HepG2 (cell line): ENCODE results near the gene ZNF765. TPM values are rescaled to one million over a fixed set of nuclear protein-coding genes. Genes with fewer than 3 reads are reported as not detected.

ENCODE experiments used
- ARID4A ChIP-seq: sonication (generic); formaldehyde crosslinking; IDR thresholded peaks from 2 replicates; pipeline ENCODE4 v1.5.0; 2020; ENCODE audit warnings: mild to moderate bottlenecking, missing genetic modification reagents, borderline replicate concordance
- ELK4 ChIP-seq: sonication (generic); formaldehyde crosslinking; IDR thresholded peaks from 2 replicates; pipeline ENCODE4 v1.9.0; 2021; ENCODE audit warnings: missing genetic modification reagents, borderline replicate concordance
- ERF ChIP-seq: IDR thresholded peaks from 2 replicates; pipeline ENCODE4 v1.6.1; 2018; ENCODE audit warnings: missing biosample characterization, missing genetic modification reagents
- FOXJ3 ChIP-seq: sonication (generic); formaldehyde crosslinking; IDR thresholded peaks from 2 replicates; pipeline ENCODE4 v1.4.0; 2020; ENCODE audit warnings: missing genetic modification reagents, mild to moderate bottlenecking, borderline replicate concordance
- KLF16 ChIP-seq, 2 experiments: sonication (generic) in 1 of 2; formaldehyde crosslinking in 1 of 2; IDR thresholded peaks; 2 replicates each; pipeline versions ENCODE4 v1.6.1 to v1.8.0; 2016 to 2023; ENCODE audit warnings: missing genetic modification reagents in 2 of 2, missing compliant biosample characterization in 1 of 2
- LCORL ChIP-seq, 2 experiments: fragments of 450-650 bp in 1 of 2; sonication (generic) in 1 of 2; formaldehyde crosslinking in 1 of 2; IDR thresholded peaks; 2 replicates each; pipeline versions ENCODE4 v1.5.0 to v1.6.1; 2017 to 2020; ENCODE audit warnings: antibody characterized with exemption in 1 of 2, missing genetic modification reagents in 1 of 2
- NR2C2 ChIP-seq: sonication (generic); formaldehyde crosslinking; IDR thresholded peaks from 2 replicates; pipeline ENCODE4 v1.4.0; 2020; ENCODE audit warnings: missing genetic modification reagents, mild to moderate bottlenecking, moderate library complexity, borderline replicate concordance
- NRL ChIP-seq: sonication (generic); formaldehyde crosslinking; IDR thresholded peaks from 2 replicates; pipeline ENCODE4 v1.5.0; 2020; ENCODE audit warnings: missing genetic modification reagents, mild to moderate bottlenecking, moderate library complexity, borderline replicate concordance
- PHF20 ChIP-seq: sonication (generic); formaldehyde crosslinking; IDR thresholded peaks from 2 replicates; pipeline ENCODE4 v1.5.0; 2020; ENCODE audit warnings: mild to moderate bottlenecking, missing genetic modification reagents
- RBFOX2 ChIP-seq: fragments of 200-400 bp; formaldehyde crosslinking; IDR thresholded peaks from 2 replicates; pipeline ENCODE4 v1.6.1; 2017; ENCODE audit warnings: low read depth, mild to moderate bottlenecking, low read length
- SALL2 ChIP-seq: sonication (generic); formaldehyde crosslinking; IDR thresholded peaks from 2 replicates; pipeline ENCODE4 v1.8.1; 2023; ENCODE audit warnings: mild to moderate bottlenecking, missing genetic modification reagents, inconsistent platforms
- SAP130 ChIP-seq: IDR thresholded peaks from 2 replicates; pipeline ENCODE4 v1.6.1; 2016; ENCODE audit warnings: low read depth
- SMAD9 ChIP-seq: sonication (generic); formaldehyde crosslinking; IDR thresholded peaks from 2 replicates; pipeline ENCODE4 v1.5.1; 2020; ENCODE audit warnings: mild to moderate bottlenecking, missing genetic modification reagents
- SP5 ChIP-seq: IDR thresholded peaks from 2 replicates; pipeline ENCODE4 v1.6.1; 2016; ENCODE audit warnings: low read depth, borderline replicate concordance
- TFAP4 ChIP-seq: sonication (generic); IDR thresholded peaks from 2 replicates; pipeline ENCODE4 v1.6.1; 2016; ENCODE audit warnings: low read depth, borderline replicate concordance
- YEATS2 ChIP-seq: sonication (generic); formaldehyde crosslinking; IDR thresholded peaks from 2 replicates; pipeline ENCODE4 v1.4.0; 2020; ENCODE audit warnings: missing genetic modification reagents, borderline replicate concordance
- YEATS4 ChIP-seq: sonication (generic); formaldehyde crosslinking; IDR thresholded peaks from 2 replicates; pipeline ENCODE4 v1.4.0; 2020; ENCODE audit warnings: missing genetic modification reagents, borderline replicate concordance
- ZNF160 ChIP-seq: sonication (generic); formaldehyde crosslinking; IDR thresholded peaks from 2 replicates; pipeline ENCODE4 v1.8.0; 2022; ENCODE audit warnings: mild to moderate bottlenecking, inconsistent platforms, missing genetic modification reagents
- ZNF256 ChIP-seq: sonication (generic); formaldehyde crosslinking; conservative IDR thresholded peaks from 2 replicates; pipeline ENCODE4 v1.4.0; 2020; ENCODE audit warnings: missing genetic modification reagents
- polyA plus RNA-seq, 8 experiments: library from polyadenylated mRNA; depleted of rRNA in 3 of 8; stranded (reverse) in 7 of 8; unstranded in 1 of 8; fragments of >200 nt; fragmentation: Illumina TruSeq in 4 of 8; extraction: Trizol in 4 of 8; gene quantifications; 2 replicates each; pipeline versions ENCODE4 v1.2.1 to v1.2.3, GENCODE V29; 2011 to 2016; ENCODE audit warnings: low read depth in 4 of 8, missing spikeins in 1 of 8, mixed read lengths in 1 of 8; ENCODE audit not compliant: insufficient read depth in 1 of 8
- total RNA-seq, 5 experiments: library from RNA; depleted of rRNA; stranded (reverse); fragments of >200 nt; fragmentation: Illumina TruSeq; extraction: Trizol; gene quantifications; 2 replicates each; pipeline ENCODE4 v1.2.3, GENCODE V29; 2016; ENCODE audit warnings: low read depth in 1 of 5
- TF ChIP-seq, protein P1 (sequence below): sonication (generic); formaldehyde crosslinking; IDR thresholded peaks from 2 replicates; pipeline ENCODE4 v1.5.0; 2020; ENCODE audit warnings: missing genetic modification reagents

ZNF765 gene
- total and polyA plus RNA-seq, 2 of the 13 experiments (the other 11 are each of a cell fraction or from before 2014, with no cell fraction given) = 5.0 to 14.5 TPM

GRCh38 chr19:53431399-53432087 is 36.6 kb downstream of the ZNF765 start, which contains the start of gene ZNF761 (continued):
- TF ChIP-seq YEATS2 = no peak
- TF ChIP-seq YEATS4 = peak; percentile 73; the same call in 1 of the 2 replicates
- TF ChIP-seq NR2C2 = no peak
- no peak for TF ChIP-seq ZNF256 (CRISPR knock-in tag)
- TF ChIP-seq FOXJ3 (CRISPR knock-in tag) = peak; percentile 24; the same call in 1 of the 2 replicates
- no peak for TF ChIP-seq SMAD9 (CRISPR knock-in tag)
- peak; percentile 4; the same call in 1 of the 2 replicates for TF ChIP-seq TFAP4
- peak; percentile 78; the same call in 1 of the 2 replicates for TF ChIP-seq SP5 (CRISPR knock-in tag)
- peak; percentile 35; the same call in 1 of the 2 replicates for TF ChIP-seq PHF20 (CRISPR knock-in tag)
- peak in 1 of 2 experiments; percentile 61; a peak in 2 of 4 replicates for TF ChIP-seq KLF16 (CRISPR knock-in tag; IDR thresholded peaks at IDR 0.05)
- no peak for TF ChIP-seq LCORL (IDR thresholded peaks at IDR 0.05)
- peak; percentile 55 for TF ChIP-seq LCORL (CRISPR knock-in tag; IDR thresholded peaks at IDR 0.05)
- TF ChIP-seq ELK4 (CRISPR knock-in tag) = no peak
- peak; percentile 70 for TF ChIP-seq RBFOX2
- peak; percentile 86; the same call in 1 of the 2 replicates for TF ChIP-seq ARID4A
- peak; percentile 59; the same call in 1 of the 2 replicates for TF ChIP-seq ERF (CRISPR knock-in tag)
- TF ChIP-seq, protein P1, sequence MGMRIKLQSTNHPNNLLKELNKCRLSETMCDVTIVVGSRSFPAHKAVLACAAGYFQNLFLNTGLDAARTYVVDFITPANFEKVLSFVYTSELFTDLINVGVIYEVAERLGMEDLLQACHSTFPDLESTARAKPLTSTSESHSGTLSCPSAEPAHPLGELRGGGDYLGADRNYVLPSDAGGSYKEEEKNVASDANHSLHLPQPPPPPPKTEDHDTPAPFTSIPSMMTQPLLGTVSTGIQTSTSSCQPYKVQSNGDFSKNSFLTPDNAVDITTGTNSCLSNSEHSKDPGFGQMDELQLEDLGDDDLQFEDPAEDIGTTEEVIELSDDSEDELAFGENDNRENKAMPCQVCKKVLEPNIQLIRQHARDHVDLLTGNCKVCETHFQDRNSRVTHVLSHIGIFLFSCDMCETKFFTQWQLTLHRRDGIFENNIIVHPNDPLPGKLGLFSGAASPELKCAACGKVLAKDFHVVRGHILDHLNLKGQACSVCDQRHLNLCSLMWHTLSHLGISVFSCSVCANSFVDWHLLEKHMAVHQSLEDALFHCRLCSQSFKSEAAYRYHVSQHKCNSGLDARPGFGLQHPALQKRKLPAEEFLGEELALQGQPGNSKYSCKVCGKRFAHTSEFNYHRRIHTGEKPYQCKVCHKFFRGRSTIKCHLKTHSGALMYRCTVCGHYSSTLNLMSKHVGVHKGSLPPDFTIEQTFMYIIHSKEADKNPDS (CRISPR knock-in tag) = no peak
- TF ChIP-seq SALL2 (CRISPR knock-in tag) = peak; percentile 64; the same call in 1 of the 2 replicates
- TF ChIP-seq ZNF160 (CRISPR knock-in tag) = peak; percentile 30; the same call in 1 of the 2 replicates
- peak; percentile 79 for TF ChIP-seq SAP130 (CRISPR knock-in tag)
- no peak for TF ChIP-seq NRL (CRISPR knock-in tag)
